ENCODE data around the gene CDC37. TPM values are rescaled to one million over a fixed set of nuclear protein-coding genes. Genes with fewer than 3 reads are reported as not detected.
"Not testable (repeated sequence)": the region's sequence is repeated elsewhere in the genome, so short reads cannot be mapped to it uniquely, and the experiment has no call there.

Gene CDC37
- total RNA-seq, 1 experiment from 2014 or later, result 105 TPM

GRCh38 chr19:10419646-10420443 is 16.5 kb upstream of the CDC37 start:
- DNase-seq (ENCODE audit: low spot score), result peak; percentile 79

GRCh38 chr19:10419200-10419645 is 15.9 kb upstream of the CDC37 start:
- no peak for DNase-seq (ENCODE audit: low spot score)

- no peak for DNase-seq (ENCODE audit: low spot score)
These were observed 15.3 kb upstream of the CDC37 start for GRCh38 chr19:10418485-10419199.

DNA sequence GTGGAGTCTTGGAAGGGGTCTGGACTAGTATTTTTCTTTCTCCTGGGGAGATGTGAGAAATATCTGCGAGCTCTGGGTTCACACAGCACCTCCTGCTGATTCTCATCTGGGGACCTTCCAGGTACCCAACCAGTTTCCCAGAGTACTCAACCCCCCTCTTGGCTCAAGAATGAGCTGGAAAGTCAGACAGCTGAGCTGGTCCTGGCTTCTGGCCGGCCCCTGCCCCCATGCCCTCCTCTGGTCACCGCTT is 14.8 kb upstream of the CDC37 start:
- no peak for DNase-seq (ENCODE audit: low spot score)

GRCh38 chr19:10417541-10418234 is 14.3 kb upstream of the CDC37 start:
- no peak for DNase-seq (ENCODE audit: low spot score)

GRCh38 chr19:10416380-10417257 is 13.3 kb upstream of the CDC37 start:
- DNase-seq (ENCODE audit: low spot score), result peak; percentile 86

GRCh38 chr19:10416083-10416379 is 12.7 kb upstream of the CDC37 start:
- no peak for DNase-seq (ENCODE audit: low spot score)

- DNase-seq (ENCODE audit: low spot score), result no peak
These were observed 9.1 kb upstream of the CDC37 start for GRCh38 chr19:10412257-10412977.

DNA sequence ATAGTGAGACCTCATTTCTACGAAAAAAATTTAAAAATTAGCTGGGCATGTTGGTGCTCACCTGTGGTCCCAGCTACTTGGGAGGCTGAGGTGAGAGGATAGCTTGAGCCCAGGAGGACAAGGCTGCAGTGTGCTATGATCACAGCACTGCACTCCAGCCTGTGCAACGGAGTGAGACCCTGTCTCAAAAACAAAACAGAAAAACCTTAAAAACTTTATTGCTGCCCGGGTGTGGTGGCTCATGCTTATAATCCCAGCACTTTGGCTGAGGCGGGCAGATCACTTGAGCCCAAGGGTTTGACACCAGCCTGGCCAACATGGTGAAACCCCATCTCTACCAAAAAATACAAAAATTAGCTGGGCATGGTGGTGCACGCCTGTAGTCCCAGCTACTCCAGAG is 7.9 kb upstream of the CDC37 start:
- not testable (repeated sequence) for DNase-seq (ENCODE audit: low spot score)

GRCh38 chr19:10408511-10409283 is 5.4 kb upstream of the CDC37 start:
- DNase-seq (ENCODE audit: low spot score), result no peak

DNA sequence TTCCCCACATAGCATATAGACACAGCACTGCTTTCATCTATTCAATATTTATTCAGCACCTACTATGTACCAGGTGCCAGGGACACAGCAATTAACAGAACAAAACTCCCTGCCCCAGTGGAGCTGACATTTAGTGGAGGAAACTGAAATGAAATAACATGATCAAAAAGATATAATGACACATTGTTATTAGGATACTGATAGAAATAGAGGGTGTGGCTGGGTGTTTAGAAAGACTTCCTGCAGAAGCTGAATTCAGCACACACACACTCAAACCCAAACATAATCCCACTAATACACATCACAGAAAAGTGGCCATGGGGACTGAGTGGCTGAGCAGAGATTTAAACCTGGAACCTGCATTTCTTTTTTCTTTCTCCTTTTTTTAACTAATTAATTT is 3.8 kb upstream of the CDC37 start:
- no peak for DNase-seq (ENCODE audit: low spot score)

GRCh38 chr19:10406191-10406590 is 2.8 kb upstream of the CDC37 start:
- no peak for DNase-seq (ENCODE audit: low spot score)

GRCh38 chr19:10404888-10405820 is 1.8 kb upstream of the CDC37 start:
- DNase-seq (ENCODE audit: low spot score), result no peak

- no peak for DNase-seq (ENCODE audit: low spot score)
These were observed 802 bp downstream of the CDC37 start for GRCh38 chr19:10402441-10403038.

- DNase-seq (ENCODE audit: low spot score), result no peak
These were observed 3.5 kb downstream of the CDC37 start for GRCh38 chr19:10399878-10400277.

DNA sequence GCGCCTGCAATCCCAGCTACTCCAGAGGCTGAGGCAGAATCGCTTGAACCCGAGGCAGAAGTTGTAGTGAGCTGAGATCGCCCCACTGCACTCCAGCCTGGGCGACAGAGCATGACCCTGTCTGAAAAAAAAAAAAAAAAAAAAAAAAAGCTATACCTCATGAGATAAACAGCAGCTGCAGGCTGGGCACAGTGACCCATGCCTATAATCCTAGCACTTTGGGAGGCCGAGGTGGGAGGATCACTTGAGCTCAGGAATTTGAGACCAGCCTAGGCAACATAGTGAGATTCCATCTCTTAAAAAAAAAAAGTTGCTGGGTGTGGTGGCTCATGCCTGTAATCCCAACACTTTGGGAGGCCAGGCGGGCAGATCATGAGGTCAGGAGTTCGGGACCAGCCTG is 4.0 kb downstream of the CDC37 start:
- not testable (repeated sequence) for DNase-seq (ENCODE audit: low spot score)

GRCh38 chr19:10398819-10399218 is 4.5 kb downstream of the CDC37 start:
- DNase-seq (ENCODE audit: low spot score), result no peak

DNA sequence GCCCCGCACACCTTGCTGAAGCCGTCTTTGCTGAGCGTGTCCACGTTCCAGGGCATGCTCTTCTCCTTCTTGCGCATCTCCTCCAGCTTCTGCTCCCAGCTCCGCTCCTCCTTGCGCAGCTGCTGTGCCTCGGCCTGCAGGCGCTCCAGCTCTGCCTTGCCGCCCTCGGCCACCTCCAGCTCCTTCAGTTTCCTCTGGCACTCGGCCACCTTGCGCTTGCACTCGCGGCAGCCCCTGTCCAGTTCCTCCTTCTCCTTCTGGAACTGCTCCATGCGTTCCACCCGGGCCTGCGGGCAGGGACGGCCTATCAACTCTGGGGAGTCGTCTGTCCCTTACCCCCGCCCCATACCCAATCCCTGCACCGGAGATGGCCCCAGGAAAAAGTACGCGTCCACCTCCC is 7.4 kb downstream of the CDC37 start:
- no peak for DNase-seq (ENCODE audit: low spot score)

- no peak for DNase-seq (ENCODE audit: low spot score)
These were observed 7.9 kb downstream of the CDC37 start for GRCh38 chr19:10395436-10395835.

Data from H4 (cell line).